Colonic mucosa (tissue), 4 donors: ENCODE data around the gene USP22. TPM values are rescaled to one million over a fixed set of nuclear protein-coding genes. Genes with fewer than 3 reads are reported as not detected.

ENCODE experiments used
- DNase-seq: peaks from one replicate; pipeline ENCODE4 v3.0.0-alpha.2; 2020
- H3K27ac ChIP-seq: fragments of 200-600 bp; one replicate; pipeline ENCODE4 v1.8.0; 2021
- H3K27me3 ChIP-seq: fragments of 200-600 bp; one replicate; pipeline ENCODE4 v1.8.0; 2021
- H3K36me3 ChIP-seq: fragments of 200-600 bp; one replicate; pipeline ENCODE4 v1.8.0; 2021
- H3K4me1 ChIP-seq: fragments of 200-600 bp; one replicate; pipeline ENCODE4 v1.8.0; 2021; ENCODE audit warnings: mild to moderate bottlenecking
- H3K4me3 ChIP-seq: fragments of 200-600 bp; one replicate; pipeline ENCODE4 v1.8.0; 2021
- H3K9ac ChIP-seq, 2 donors: one replicate each; pipeline ENCODE4 v1.7.0; 2013; ENCODE audit warnings: control low read depth in 2 of 2, low read depth in 2 of 2, low read length in 2 of 2
- H3K9me3 ChIP-seq: fragments of 200-600 bp; one replicate; pipeline ENCODE4 v1.8.0; 2021
- intact Hi-C: fragments of 100-400 bp; cut with DNase I; formaldehyde crosslinking; loops from one replicate; pipeline ENCODE4 v1.14.1; 2022
- total RNA-seq, 2 donors: library from RNA; stranded (reverse); fragmentation: NEBNext Ultra II Directional in 1 of 2; extraction: Animal tissue kit (Norgen Biotek cat#: 25700) in 1 of 2; gene quantifications; one replicate each; pipeline ENCODE4 v1.2.1, GENCODE V29; 2021
- TF ChIP-seq, protein P1 (sequence below): fragments of 200-600 bp; IDR thresholded peaks from one replicate; pipeline ENCODE4 v1.8.0; 2022; ENCODE audit warnings: antibody characterized with exemption, mild to moderate bottlenecking
- donor health status: healthy.
- donor health status: DM: no; HTN: no; CAD: no.
- donor health status: DM: no; HTN: no; CAD: no.

Gene USP22
- total RNA-seq, 2 donors from 2014 or later: 174 to 190 TPM

DNA sequence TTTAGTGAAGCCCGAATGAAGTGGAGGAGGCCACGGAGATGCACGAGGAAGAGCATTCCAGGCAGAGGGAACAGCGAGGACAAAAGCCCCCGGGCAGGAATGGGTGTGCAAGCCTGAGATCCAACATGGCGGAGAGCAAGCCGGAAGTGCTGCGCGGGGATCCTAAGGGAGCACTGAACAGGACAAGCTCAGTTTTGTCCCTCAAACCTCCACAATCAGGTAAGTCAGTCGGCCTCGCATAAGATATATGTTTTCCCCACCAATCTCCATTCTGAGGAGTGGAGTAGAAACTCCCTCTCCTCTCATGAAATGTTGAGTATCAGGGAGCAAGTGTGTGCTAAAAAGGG lies 32.9 kb upstream of the USP22 start:
- no peak for DNase-seq
- TF ChIP-seq, protein P1, sequence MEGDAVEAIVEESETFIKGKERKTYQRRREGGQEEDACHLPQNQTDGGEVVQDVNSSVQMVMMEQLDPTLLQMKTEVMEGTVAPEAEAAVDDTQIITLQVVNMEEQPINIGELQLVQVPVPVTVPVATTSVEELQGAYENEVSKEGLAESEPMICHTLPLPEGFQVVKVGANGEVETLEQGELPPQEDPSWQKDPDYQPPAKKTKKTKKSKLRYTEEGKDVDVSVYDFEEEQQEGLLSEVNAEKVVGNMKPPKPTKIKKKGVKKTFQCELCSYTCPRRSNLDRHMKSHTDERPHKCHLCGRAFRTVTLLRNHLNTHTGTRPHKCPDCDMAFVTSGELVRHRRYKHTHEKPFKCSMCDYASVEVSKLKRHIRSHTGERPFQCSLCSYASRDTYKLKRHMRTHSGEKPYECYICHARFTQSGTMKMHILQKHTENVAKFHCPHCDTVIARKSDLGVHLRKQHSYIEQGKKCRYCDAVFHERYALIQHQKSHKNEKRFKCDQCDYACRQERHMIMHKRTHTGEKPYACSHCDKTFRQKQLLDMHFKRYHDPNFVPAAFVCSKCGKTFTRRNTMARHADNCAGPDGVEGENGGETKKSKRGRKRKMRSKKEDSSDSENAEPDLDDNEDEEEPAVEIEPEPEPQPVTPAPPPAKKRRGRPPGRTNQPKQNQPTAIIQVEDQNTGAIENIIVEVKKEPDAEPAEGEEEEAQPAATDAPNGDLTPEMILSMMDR: no peak
- H3K9ac ChIP-seq: no peak overlapping the region
- no peak overlapping the region for H3K27ac ChIP-seq
- no peaks in the 10 kb centered on the region for H3K9me3 ChIP-seq
- H3K4me1 ChIP-seq: no peaks in the 10 kb centered on the region
- no peak overlapping the region for H3K4me3 ChIP-seq
- H3K27me3 ChIP-seq: no peaks in the 10 kb centered on the region
- intact Hi-C loops: no loop called here
- no peaks in the 10 kb centered on the region for H3K36me3 ChIP-seq

DNA sequence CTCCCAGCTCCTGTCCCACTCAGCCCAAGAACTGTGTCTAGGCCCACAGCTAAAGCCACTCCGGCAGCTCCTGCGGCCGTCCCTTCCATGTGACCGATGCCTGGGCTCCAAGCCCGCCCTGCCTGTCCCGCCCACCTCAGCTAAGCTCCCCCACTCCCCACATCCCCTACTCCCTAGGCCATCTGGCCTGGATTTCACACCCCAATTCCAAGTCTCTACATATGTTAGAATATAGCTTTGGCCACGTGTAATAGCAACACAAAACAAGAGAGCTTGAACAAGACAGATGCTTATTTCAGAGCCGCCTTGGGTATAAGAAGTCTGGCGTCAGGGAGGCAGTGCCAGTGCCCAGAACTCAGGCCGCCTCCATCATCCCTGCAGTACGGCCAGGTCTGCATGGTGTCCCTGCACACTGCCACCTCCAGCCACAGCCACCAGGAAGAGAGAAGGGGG lies 30.0 kb upstream of the USP22 start:
- TF ChIP-seq, protein P1: no peak
- no peaks in the 10 kb centered on the region for H3K9me3 ChIP-seq
- no peak overlapping the region for H3K27ac ChIP-seq
- H3K9ac ChIP-seq: no peak overlapping the region
- no peak overlapping the region for H3K4me3 ChIP-seq
- no peaks in the 10 kb centered on the region for H3K4me1 ChIP-seq
- H3K36me3 ChIP-seq: no peaks in the 10 kb centered on the region
- H3K27me3 ChIP-seq: no peaks in the 10 kb centered on the region
- no peak for DNase-seq
- intact Hi-C loops: no loop called here

DNA sequence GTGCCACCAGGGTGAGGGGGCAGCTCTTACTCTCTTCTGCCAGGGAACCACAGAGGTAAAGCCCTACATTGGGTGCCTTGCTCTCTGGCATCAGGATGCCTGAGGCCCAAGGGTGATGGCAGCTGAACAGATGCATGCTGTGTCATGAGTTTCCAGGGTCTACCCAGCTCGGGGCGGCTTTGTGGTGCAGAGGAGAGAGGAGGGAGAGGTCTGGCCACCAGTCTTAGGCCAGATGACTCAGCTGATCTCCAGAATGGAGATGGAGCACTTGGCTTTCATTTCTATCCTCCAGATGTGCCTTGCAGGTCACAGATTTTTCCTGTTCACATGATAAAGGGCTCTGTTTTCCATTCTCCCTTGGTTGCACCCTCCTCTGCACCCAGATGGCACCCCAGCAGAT lies 23.6 kb upstream of the USP22 start:
- Histone ChIP-seq H3K9me3 (no peaks in the 10 kb centered on the region), H3K4me3 (no peak overlapping the region), H3K27me3 (no peaks in the 10 kb centered on the region), H3K36me3 (no peaks in the 10 kb centered on the region), H3K9ac (no peak overlapping the region), H3K27ac (no peak overlapping the region), H3K4me1 (no peaks in the 10 kb centered on the region)
- TF ChIP-seq, protein P1: no peak
- no peak for DNase-seq
- intact Hi-C loops: no loop called here

DNA sequence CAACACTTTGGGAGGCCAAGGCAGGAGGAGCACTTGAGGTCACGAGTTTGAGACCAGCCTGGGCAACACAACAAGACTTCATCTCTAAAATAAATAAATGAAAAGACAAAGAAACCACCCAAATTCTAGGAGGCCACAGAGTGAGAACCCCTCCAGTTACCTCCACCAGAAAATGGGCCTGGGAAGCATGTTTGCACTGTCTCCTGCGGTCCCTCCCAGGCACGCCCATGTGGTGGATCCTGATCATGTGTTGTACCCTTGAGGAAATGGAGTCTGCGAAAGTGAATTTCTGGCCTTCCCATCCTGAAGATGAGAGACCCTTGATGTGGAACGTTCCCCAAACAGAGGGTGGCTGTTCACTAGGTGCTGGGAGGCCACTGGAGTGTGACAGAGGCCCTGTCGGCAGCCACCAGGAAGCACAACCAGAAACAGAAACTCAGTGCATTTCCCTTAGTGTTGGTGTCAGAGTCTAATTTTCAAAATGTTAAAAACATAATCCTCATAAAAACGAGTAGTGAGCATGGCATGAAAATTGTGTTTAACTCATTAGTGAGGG lies 19.2 kb upstream of the USP22 start:
- no peaks in the 10 kb centered on the region for H3K9me3 ChIP-seq
- no peaks in the 10 kb centered on the region for H3K4me1 ChIP-seq
- H3K9ac ChIP-seq: no peak overlapping the region
- no peak overlapping the region for H3K27ac ChIP-seq
- H3K4me3 ChIP-seq: no peak overlapping the region
- no peaks in the 10 kb centered on the region for H3K36me3 ChIP-seq
- no peak for DNase-seq
- no peaks in the 10 kb centered on the region for H3K27me3 ChIP-seq
- intact Hi-C loops: no loop called here
- TF ChIP-seq, protein P1: no peak

DNA sequence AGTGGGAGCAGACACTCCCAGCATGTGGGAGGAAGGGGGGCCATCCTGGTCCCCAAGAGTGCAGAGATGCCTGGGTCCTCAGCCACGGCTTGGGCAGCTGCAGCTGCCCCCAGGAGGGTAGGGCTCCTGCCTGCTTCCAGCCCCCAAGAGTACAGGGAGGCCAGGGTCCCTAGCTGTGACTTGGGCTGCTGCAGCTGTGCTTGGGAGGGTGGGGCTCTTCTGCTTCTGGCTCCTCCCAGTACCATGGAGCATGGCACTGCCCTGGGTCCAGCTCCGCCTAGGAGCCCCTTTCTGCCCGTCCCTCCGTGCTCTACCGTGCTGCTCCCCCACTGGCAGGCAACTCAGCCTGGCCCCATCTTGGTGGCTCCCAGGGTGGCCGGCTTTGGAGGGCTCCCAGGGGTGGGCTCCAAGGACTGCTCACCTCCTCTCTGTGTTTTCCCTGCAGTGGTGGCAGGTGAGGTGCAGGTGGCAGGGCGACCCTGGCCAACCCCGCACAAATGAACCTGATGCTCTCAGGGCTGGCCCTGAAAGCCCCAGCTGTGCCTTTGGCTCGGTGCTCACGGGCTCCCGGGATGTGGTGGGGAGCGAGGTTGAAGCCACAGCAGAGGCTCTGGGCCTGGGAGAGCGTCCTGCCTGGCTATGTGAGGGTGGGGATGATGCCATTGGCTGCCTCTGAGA lies 18.5 kb upstream of the USP22 start:
- no peak for DNase-seq

More for the DNA sequence above, 18.5 kb upstream of the USP22 start:
- Histone ChIP-seq H3K27ac (no peak overlapping the region), H3K9me3 (no peaks in the 10 kb centered on the region), H3K9ac (no peak overlapping the region), H3K4me3 (no peak overlapping the region), H3K4me1 (no peaks in the 10 kb centered on the region), H3K36me3 (no peaks in the 10 kb centered on the region), H3K27me3 (no peaks in the 10 kb centered on the region)
- intact Hi-C loops: no loop called here
- TF ChIP-seq, protein P1: no peak
